GM23338 (cell line): ENCODE data around the gene ATP4B. TPM values are rescaled to one million over a fixed set of nuclear protein-coding genes. Genes with fewer than 3 reads are reported as not detected.

Experiments used
- ATAC-seq: fragments of 200-7000 bp; cut with Tn5 transposase; 3 replicates; pipeline ENCODE4 v1.9.1; 2020
- DNase-seq: peaks from one replicate; pipeline ENCODE4 v3.0.0-alpha.2; 2015; ENCODE audit warnings: low spot score
- H2AFZ ChIP-seq: fragments of 200-600 bp; sonication (generic); 2 replicates; pipeline ENCODE4 v1.8.0; 2016; ENCODE audit warnings: antibody characterized with exemption, mild to moderate bottlenecking, moderate library complexity
- H3F3A ChIP-seq: fragments of 200-600 bp; sonication (generic); replicated peaks from 2 replicates; pipeline ENCODE4 v1.8.0; 2017; ENCODE audit warnings: antibody characterized with exemption, mixed run types, low read depth
- H3K27ac ChIP-seq: fragments of 200-600 bp; sonication (generic); 2 replicates; pipeline ENCODE4 v1.6.1; 2016; ENCODE audit warnings: low read depth
- H3K27me3 ChIP-seq: fragments of 200-600 bp; sonication (generic); 2 replicates; pipeline ENCODE4 v1.8.0; 2016; ENCODE audit warnings: mild to moderate bottlenecking, mixed run types, moderate library complexity; ENCODE audit not compliant: insufficient read depth
- H3K36me3 ChIP-seq: fragments of 200-600 bp; sonication (generic); 2 replicates; pipeline ENCODE4 v1.8.0; 2016; ENCODE audit warnings: mild to moderate bottlenecking; ENCODE audit not compliant: insufficient read depth
- H3K4me1 ChIP-seq: fragments of 200-600 bp; sonication (generic); 2 replicates; pipeline ENCODE4 v1.8.0; 2016; ENCODE audit warnings: mild to moderate bottlenecking, moderate library complexity; ENCODE audit not compliant: insufficient read depth
- H3K4me2 ChIP-seq: fragments of 200-600 bp; sonication (generic); 2 replicates; pipeline ENCODE4 v1.7.1; 2017; ENCODE audit warnings: mixed run types
- H3K4me3 ChIP-seq: fragments of 200-600 bp; sonication (generic); 2 replicates; pipeline ENCODE4 v1.6.1; 2016; ENCODE audit warnings: mixed run types
- H3K79me2 ChIP-seq: fragments of 200-600 bp; sonication (generic); replicated peaks from 2 replicates; pipeline ENCODE4 v1.8.0; 2017; ENCODE audit warnings: mild to moderate bottlenecking; ENCODE audit not compliant: insufficient read depth
- H3K9me2 ChIP-seq: fragments of 200-600 bp; sonication (generic); 2 replicates; pipeline ENCODE4 v1.8.0; 2017; ENCODE audit not compliant: insufficient read depth
- H4K20me1 ChIP-seq: fragments of 200-600 bp; sonication (generic); replicated peaks from 2 replicates; pipeline ENCODE4 v1.8.0; 2017; ENCODE audit warnings: mild to moderate bottlenecking; ENCODE audit not compliant: insufficient read depth
- H3K27ac Mint-ChIP-seq: 2 replicates; pipeline ENCODE4 v1.8.0; 2020; ENCODE audit warnings: inconsistent platforms, mild to moderate bottlenecking, moderate library complexity, mixed read lengths
- H3K27me3 Mint-ChIP-seq: 3 replicates; pipeline ENCODE4 v1.8.0; 2022; ENCODE audit warnings: low read depth, mild to moderate bottlenecking, moderate library complexity, mixed read lengths, inconsistent platforms; ENCODE audit not compliant: insufficient read depth, poor library complexity
- H3K36me3 Mint-ChIP-seq: 3 replicates; pipeline ENCODE4 v1.8.0; 2021; ENCODE audit warnings: low read depth, mild to moderate bottlenecking, inconsistent platforms, moderate library complexity, mixed read lengths
- H3K4me1 Mint-ChIP-seq: 3 replicates; pipeline ENCODE4 v1.8.0; 2020; ENCODE audit warnings: mild to moderate bottlenecking, inconsistent platforms, mixed read lengths
- H3K4me3 Mint-ChIP-seq: 3 replicates; pipeline ENCODE4 v1.8.0; 2021; ENCODE audit warnings: moderate library complexity, mild to moderate bottlenecking, inconsistent platforms, mixed read lengths
- H3K9me3 Mint-ChIP-seq: 3 replicates; pipeline ENCODE4 v1.8.0; 2020; ENCODE audit warnings: moderate library complexity, mild to moderate bottlenecking, inconsistent platforms, mixed read lengths
- CREB1 ChIP-seq: fragments of 250-450 bp; sonication (Bioruptor Pico); IDR thresholded peaks from 2 replicates; pipeline ENCODE4 v1.5.0; 2020; ENCODE audit warnings: low read depth, mild to moderate bottlenecking, moderate library complexity
- JUNB ChIP-seq: IDR thresholded peaks from one replicate; pipeline ENCODE4 v1.6.1; 2016; ENCODE audit warnings: antibody characterized with exemption; ENCODE audit not compliant: unreplicated experiment
- NANOG ChIP-seq: IDR thresholded peaks from 2 replicates; pipeline ENCODE4 v1.6.1; 2016; ENCODE audit warnings: antibody characterized with exemption, borderline replicate concordance
- STAT1 ChIP-seq: IDR thresholded peaks from one replicate; pipeline ENCODE4 v1.6.1; 2016; ENCODE audit warnings: antibody characterized with exemption; ENCODE audit not compliant: unreplicated experiment
- ZNF114 ChIP-seq: fragments of 250-450 bp; sonication (Bioruptor Pico); IDR thresholded peaks from 2 replicates; pipeline ENCODE4 v1.5.0; 2020; ENCODE audit warnings: mild to moderate bottlenecking, moderate library complexity
- ZNF331 ChIP-seq: fragments of 250-450 bp; sonication (Bioruptor Pico); IDR thresholded peaks from 2 replicates; pipeline ENCODE4 v1.5.0; 2020; ENCODE audit warnings: low read depth, mild to moderate bottlenecking, moderate library complexity
- polyA plus RNA-seq: library from polyadenylated mRNA; unstranded; fragments of >200 nt; fragmentation: Nextera tagmentation; extraction: Ambion mirVana; gene quantifications from 2 replicates; pipeline ENCODE4 v1.2.1, GENCODE V29; 2016
- total RNA-seq: library from RNA; depleted of rRNA; stranded (reverse); fragments of >200 nt; shearing (Covaris generic); gene quantifications from 2 replicates; pipeline ENCODE4 v1.2.3, GENCODE V29; 2014
- TF ChIP-seq, protein P1 (sequence below): fragments of 250-450 bp; sonication (Bioruptor Pico); IDR thresholded peaks from 2 replicates; pipeline ENCODE4 v1.5.0; 2020; ENCODE audit warnings: mild to moderate bottlenecking, moderate library complexity
- TF ChIP-seq, protein P2 (sequence below), 2 experiments: fragments of 200-600 bp in 1 of 2; sonication (generic) in 1 of 2; conservative IDR thresholded peaks; 2 replicates each; pipeline versions ENCODE4 v1.5.1 to v1.6.1; 2016 to 2017; ENCODE audit warnings: antibody characterized with exemption in 2 of 2, low read depth in 2 of 2, mild to moderate bottlenecking in 2 of 2, moderate library complexity in 1 of 2
- TF ChIP-seq, protein P3 (sequence below): IDR thresholded peaks from one replicate; pipeline ENCODE4 v1.6.1; 2018; ENCODE audit warnings: antibody characterized with exemption; ENCODE audit not compliant: unreplicated experiment
- TF ChIP-seq, protein P4 (sequence below): IDR thresholded peaks from 2 replicates; pipeline ENCODE4 v1.6.1; 2016; ENCODE audit warnings: antibody characterized with exemption

ATP4B gene
- total and polyA plus RNA-seq, 2 experiments from 2014 or later = not detected

DNA sequence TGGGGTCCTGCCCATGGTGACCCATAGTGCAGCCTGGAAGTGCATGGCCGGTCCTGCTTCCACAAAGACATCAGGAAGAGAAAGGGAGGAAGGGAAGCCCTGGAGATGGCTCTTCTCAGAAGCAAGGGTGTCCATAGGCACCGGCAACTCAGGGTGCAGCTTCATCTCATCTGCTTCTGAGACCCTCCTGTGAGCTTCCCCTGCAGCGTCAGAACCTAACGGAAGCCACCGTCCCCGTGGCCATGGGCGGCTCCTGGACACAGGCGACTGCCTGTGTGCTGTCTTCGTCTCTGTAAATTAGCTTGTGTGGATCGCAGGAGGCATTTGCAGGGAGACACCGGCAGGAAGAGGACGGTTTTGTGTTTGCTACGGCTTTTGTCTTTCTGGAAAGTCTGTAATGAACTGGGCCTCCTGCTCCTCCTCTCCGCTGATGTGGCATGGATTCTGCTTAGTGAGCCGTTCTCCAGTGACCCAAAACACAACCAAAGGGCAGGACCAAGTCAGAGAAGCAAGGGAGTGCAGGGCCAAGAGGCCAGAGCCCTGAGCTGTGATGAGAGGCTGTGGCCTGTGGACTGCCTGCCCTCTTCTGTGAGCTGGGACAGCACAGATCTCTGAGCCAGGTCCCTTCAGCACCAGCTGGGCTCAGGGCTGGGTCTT lies 2.5 kb downstream of the ATP4B start:
- no peak for ATAC-seq
- Histone ChIP-seq H3K79me2 (no peaks in the 10 kb centered on the region), H3K4me3 (no peak overlapping the region), H2AFZ (no peak overlapping the region), H3K27ac (no peak overlapping the region), H4K20me1 (no peaks in the 10 kb centered on the region), H3F3A (no peaks in the 10 kb centered on the region), H3K4me2 (no peak overlapping the region), H3K36me3 (no peaks in the 10 kb centered on the region), H3K4me1 (no peaks in the 10 kb centered on the region), H3K27me3 (no peaks in the 10 kb centered on the region), H3K9me2 (no peaks in the 10 kb centered on the region)
- H3K27me3 Mint-ChIP-seq = no peaks in the 10 kb centered on the region
- no peak overlapping the region for H3K27ac Mint-ChIP-seq
- no peaks in the 10 kb centered on the region for H3K36me3 Mint-ChIP-seq
- H3K4me3 Mint-ChIP-seq = no peak overlapping the region
- TF ChIP-seq, protein P1, sequence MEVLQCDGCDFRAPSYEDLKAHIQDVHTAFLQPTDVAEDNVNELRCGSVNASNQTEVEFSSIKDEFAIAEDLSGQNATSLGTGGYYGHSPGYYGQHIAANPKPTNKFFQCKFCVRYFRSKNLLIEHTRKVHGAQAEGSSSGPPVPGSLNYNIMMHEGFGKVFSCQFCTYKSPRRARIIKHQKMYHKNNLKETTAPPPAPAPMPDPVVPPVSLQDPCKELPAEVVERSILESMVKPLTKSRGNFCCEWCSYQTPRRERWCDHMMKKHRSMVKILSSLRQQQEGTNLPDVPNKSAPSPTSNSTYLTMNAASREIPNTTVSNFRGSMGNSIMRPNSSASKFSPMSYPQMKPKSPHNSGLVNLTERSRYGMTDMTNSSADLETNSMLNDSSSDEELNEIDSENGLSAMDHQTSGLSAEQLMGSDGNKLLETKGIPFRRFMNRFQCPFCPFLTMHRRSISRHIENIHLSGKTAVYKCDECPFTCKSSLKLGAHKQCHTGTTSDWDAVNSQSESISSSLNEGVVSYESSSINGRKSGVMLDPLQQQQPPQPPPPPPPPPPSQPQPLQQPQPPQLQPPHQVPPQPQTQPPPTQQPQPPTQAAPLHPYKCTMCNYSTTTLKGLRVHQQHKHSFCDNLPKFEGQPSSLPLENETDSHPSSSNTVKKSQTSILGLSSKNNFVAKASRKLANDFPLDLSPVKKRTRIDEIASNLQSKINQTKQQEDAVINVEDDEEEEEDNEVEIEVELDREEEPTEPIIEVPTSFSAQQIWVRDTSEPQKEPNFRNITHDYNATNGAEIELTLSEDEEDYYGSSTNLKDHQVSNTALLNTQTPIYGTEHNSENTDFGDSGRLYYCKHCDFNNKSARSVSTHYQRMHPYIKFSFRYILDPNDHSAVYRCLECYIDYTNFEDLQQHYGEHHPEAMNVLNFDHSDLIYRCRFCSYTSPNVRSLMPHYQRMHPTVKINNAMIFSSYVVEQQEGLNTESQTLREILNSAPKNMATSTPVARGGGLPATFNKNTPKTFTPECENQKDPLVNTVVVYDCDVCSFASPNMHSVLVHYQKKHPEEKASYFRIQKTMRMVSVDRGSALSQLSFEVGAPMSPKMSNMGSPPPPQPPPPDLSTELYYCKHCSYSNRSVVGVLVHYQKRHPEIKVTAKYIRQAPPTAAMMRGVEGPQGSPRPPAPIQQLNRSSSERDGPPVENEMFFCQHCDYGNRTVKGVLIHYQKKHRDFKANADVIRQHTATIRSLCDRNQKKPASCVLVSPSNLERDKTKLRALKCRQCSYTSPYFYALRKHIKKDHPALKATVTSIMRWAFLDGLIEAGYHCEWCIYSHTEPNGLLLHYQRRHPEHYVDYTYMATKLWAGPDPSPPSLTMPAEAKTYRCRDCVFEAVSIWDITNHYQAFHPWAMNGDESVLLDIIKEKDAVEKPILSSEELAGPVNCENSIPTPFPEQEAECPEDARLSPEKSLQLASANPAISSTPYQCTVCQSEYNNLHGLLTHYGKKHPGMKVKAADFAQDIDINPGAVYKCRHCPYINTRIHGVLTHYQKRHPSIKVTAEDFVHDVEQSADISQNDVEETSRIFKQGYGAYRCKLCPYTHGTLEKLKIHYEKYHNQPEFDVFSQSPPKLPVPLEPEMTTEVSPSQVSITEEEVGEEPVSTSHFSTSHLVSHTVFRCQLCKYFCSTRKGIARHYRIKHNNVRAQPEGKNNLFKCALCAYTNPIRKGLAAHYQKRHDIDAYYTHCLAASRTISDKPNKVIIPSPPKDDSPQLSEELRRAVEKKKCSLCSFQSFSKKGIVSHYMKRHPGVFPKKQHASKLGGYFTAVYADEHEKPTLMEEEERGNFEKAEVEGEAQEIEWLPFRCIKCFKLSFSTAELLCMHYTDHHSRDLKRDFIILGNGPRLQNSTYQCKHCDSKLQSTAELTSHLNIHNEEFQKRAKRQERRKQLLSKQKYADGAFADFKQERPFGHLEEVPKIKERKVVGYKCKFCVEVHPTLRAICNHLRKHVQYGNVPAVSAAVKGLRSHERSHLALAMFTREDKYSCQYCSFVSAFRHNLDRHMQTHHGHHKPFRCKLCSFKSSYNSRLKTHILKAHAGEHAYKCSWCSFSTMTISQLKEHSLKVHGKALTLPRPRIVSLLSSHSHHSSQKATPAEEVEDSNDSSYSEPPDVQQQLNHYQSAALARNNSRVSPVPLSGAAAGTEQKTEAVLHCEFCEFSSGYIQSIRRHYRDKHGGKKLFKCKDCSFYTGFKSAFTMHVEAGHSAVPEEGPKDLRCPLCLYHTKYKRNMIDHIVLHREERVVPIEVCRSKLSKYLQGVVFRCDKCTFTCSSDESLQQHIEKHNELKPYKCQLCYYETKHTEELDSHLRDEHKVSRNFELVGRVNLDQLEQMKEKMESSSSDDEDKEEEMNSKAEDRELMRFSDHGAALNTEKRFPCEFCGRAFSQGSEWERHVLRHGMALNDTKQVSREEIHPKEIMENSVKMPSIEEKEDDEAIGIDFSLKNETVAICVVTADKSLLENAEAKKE (CRISPR knock-in tag) = no peak
- TF ChIP-seq, protein P2, sequence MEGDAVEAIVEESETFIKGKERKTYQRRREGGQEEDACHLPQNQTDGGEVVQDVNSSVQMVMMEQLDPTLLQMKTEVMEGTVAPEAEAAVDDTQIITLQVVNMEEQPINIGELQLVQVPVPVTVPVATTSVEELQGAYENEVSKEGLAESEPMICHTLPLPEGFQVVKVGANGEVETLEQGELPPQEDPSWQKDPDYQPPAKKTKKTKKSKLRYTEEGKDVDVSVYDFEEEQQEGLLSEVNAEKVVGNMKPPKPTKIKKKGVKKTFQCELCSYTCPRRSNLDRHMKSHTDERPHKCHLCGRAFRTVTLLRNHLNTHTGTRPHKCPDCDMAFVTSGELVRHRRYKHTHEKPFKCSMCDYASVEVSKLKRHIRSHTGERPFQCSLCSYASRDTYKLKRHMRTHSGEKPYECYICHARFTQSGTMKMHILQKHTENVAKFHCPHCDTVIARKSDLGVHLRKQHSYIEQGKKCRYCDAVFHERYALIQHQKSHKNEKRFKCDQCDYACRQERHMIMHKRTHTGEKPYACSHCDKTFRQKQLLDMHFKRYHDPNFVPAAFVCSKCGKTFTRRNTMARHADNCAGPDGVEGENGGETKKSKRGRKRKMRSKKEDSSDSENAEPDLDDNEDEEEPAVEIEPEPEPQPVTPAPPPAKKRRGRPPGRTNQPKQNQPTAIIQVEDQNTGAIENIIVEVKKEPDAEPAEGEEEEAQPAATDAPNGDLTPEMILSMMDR (conservative IDR thresholded peaks at IDR 0.05; ENCODE audit: low read depth in 2 of 2) = no peak
- TF ChIP-seq JUNB = no peak
- TF ChIP-seq ZNF114 (CRISPR knock-in tag) = no peak
- no peak for TF ChIP-seq CREB1 (CRISPR knock-in tag)
- TF ChIP-seq, protein P3, sequence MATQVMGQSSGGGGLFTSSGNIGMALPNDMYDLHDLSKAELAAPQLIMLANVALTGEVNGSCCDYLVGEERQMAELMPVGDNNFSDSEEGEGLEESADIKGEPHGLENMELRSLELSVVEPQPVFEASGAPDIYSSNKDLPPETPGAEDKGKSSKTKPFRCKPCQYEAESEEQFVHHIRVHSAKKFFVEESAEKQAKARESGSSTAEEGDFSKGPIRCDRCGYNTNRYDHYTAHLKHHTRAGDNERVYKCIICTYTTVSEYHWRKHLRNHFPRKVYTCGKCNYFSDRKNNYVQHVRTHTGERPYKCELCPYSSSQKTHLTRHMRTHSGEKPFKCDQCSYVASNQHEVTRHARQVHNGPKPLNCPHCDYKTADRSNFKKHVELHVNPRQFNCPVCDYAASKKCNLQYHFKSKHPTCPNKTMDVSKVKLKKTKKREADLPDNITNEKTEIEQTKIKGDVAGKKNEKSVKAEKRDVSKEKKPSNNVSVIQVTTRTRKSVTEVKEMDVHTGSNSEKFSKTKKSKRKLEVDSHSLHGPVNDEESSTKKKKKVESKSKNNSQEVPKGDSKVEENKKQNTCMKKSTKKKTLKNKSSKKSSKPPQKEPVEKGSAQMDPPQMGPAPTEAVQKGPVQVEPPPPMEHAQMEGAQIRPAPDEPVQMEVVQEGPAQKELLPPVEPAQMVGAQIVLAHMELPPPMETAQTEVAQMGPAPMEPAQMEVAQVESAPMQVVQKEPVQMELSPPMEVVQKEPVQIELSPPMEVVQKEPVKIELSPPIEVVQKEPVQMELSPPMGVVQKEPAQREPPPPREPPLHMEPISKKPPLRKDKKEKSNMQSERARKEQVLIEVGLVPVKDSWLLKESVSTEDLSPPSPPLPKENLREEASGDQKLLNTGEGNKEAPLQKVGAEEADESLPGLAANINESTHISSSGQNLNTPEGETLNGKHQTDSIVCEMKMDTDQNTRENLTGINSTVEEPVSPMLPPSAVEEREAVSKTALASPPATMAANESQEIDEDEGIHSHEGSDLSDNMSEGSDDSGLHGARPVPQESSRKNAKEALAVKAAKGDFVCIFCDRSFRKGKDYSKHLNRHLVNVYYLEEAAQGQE = no peak
- no peak for TF ChIP-seq ZNF331 (CRISPR knock-in tag)
- TF ChIP-seq, protein P4, sequence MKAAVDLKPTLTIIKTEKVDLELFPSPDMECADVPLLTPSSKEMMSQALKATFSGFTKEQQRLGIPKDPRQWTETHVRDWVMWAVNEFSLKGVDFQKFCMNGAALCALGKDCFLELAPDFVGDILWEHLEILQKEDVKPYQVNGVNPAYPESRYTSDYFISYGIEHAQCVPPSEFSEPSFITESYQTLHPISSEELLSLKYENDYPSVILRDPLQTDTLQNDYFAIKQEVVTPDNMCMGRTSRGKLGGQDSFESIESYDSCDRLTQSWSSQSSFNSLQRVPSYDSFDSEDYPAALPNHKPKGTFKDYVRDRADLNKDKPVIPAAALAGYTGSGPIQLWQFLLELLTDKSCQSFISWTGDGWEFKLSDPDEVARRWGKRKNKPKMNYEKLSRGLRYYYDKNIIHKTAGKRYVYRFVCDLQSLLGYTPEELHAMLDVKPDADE = no peak
- TF ChIP-seq STAT1 = no peak
- no peak for TF ChIP-seq NANOG
- no peaks in the 10 kb centered on the region for H3K9me3 Mint-ChIP-seq
- DNase-seq = no peak
- peaks cover 9% of the 10 kb centered on the region for H3K4me1 Mint-ChIP-seq
